HepG2 (cell line): ENCODE measurements around the gene CD46. TPM values are rescaled to one million over a fixed set of nuclear protein-coding genes. Genes with fewer than 3 reads are reported as not detected.

Experiments used
- ADNP ChIP-seq: sonication (generic); formaldehyde crosslinking; IDR thresholded peaks from 2 replicates; pipeline ENCODE4 v1.4.0; 2020; ENCODE audit warnings: missing genetic modification reagents
- ARNTL ChIP-seq: sonication (generic); formaldehyde crosslinking; IDR thresholded peaks from 2 replicates; pipeline ENCODE4 v1.4.0; 2020; ENCODE audit warnings: mild to moderate bottlenecking, missing genetic modification reagents
- CENPT ChIP-seq: sonication (generic); formaldehyde crosslinking; IDR thresholded peaks from 2 replicates; pipeline ENCODE4 v1.8.0; 2022; ENCODE audit warnings: low read depth, mild to moderate bottlenecking, moderate library complexity, missing genetic modification reagents
- EED ChIP-seq: sonication (generic); formaldehyde crosslinking; IDR thresholded peaks from 2 replicates; pipeline ENCODE4 v1.5.0; 2020; ENCODE audit warnings: mild to moderate bottlenecking, missing genetic modification reagents
- ETS1 ChIP-seq: sonication (generic); formaldehyde crosslinking; IDR thresholded peaks from 2 replicates; pipeline ENCODE4 v1.4.0; 2020; ENCODE audit warnings: missing genetic modification reagents
- HMGXB4 ChIP-seq, 2 experiments: sonication (generic) in 1 of 2; formaldehyde crosslinking in 1 of 2; IDR thresholded peaks; 2 replicates each; pipeline versions ENCODE4 v1.4.0 to v1.6.1; 2018 to 2020; ENCODE audit warnings: missing genetic modification reagents in 2 of 2, borderline replicate concordance in 1 of 2, low read depth in 1 of 2, mild to moderate bottlenecking in 1 of 2, missing biosample characterization in 1 of 2
- MXD1 ChIP-seq: sonication (generic); formaldehyde crosslinking; IDR thresholded peaks from 2 replicates; pipeline ENCODE4 v1.4.0; 2020; ENCODE audit warnings: mild to moderate bottlenecking, missing genetic modification reagents
- PAXIP1 ChIP-seq: sonication (generic); formaldehyde crosslinking; conservative IDR thresholded peaks from 2 replicates; pipeline ENCODE4 v1.4.0; 2020; ENCODE audit warnings: mild to moderate bottlenecking, missing genetic modification reagents, moderate library complexity
- PRPF4 ChIP-seq: fragments of 200-400 bp; formaldehyde crosslinking; IDR thresholded peaks from 2 replicates; pipeline ENCODE4 v1.6.1; 2016; ENCODE audit warnings: low read length, low read depth; ENCODE audit not compliant: poor library complexity, severe bottlenecking
- REXO4 ChIP-seq: sonication (generic); formaldehyde crosslinking; IDR thresholded peaks from 2 replicates; pipeline ENCODE4 v1.8.0; 2022; ENCODE audit warnings: missing genetic modification reagents, mild to moderate bottlenecking, borderline replicate concordance
- SALL2 ChIP-seq: sonication (generic); formaldehyde crosslinking; IDR thresholded peaks from 2 replicates; pipeline ENCODE4 v1.8.1; 2023; ENCODE audit warnings: mild to moderate bottlenecking, missing genetic modification reagents, inconsistent platforms
- SNAI1 ChIP-seq: sonication (generic); formaldehyde crosslinking; IDR thresholded peaks from 2 replicates; pipeline ENCODE4 v1.5.0; 2020; ENCODE audit warnings: mild to moderate bottlenecking, missing genetic modification reagents, borderline replicate concordance
- SSRP1 ChIP-seq: IDR thresholded peaks from 2 replicates; pipeline ENCODE4 v1.6.1; 2016; ENCODE audit warnings: control low read depth
- TEF ChIP-seq: sonication (generic); formaldehyde crosslinking; IDR thresholded peaks from 2 replicates; pipeline ENCODE4 v1.5.0; 2020; ENCODE audit warnings: missing genetic modification reagents
- ZNF256 ChIP-seq: sonication (generic); formaldehyde crosslinking; conservative IDR thresholded peaks from 2 replicates; pipeline ENCODE4 v1.4.0; 2020; ENCODE audit warnings: missing genetic modification reagents
- polyA plus RNA-seq, 8 experiments: library from polyadenylated mRNA; depleted of rRNA in 3 of 8; stranded (reverse) in 7 of 8; unstranded in 1 of 8; fragments of >200 nt; fragmentation: Illumina TruSeq in 4 of 8; extraction: Trizol in 4 of 8; gene quantifications; 2 replicates each; pipeline versions ENCODE4 v1.2.1 to v1.2.3, GENCODE V29; 2011 to 2016; ENCODE audit warnings: low read depth in 4 of 8, missing spikeins in 1 of 8, mixed read lengths in 1 of 8; ENCODE audit not compliant: insufficient read depth in 1 of 8
- total RNA-seq, 5 experiments: library from RNA; depleted of rRNA; stranded (reverse); fragments of >200 nt; fragmentation: Illumina TruSeq; extraction: Trizol; gene quantifications; 2 replicates each; pipeline ENCODE4 v1.2.3, GENCODE V29; 2016; ENCODE audit warnings: low read depth in 1 of 5

CD46 gene
- total and polyA plus RNA-seq, 2 of the 13 experiments (the other 11 are each of a cell fraction or from before 2014, with no cell fraction given): 130 to 277 TPM

- TF ChIP-seq CENPT (no peak), HMGXB4 (CRISPR knock-in tag; IDR thresholded peaks at IDR 0.05; ENCODE audit: borderline replicate concordance in 1 of 2, low read depth in 1 of 2) (no peak), SSRP1 (CRISPR knock-in tag) (no peak), PAXIP1 (CRISPR knock-in tag) (peak; percentile 84), TEF (CRISPR knock-in tag) (no peak), EED (CRISPR knock-in tag) (no peak), ARNTL (CRISPR knock-in tag) (no peak), SALL2 (no peak), ZNF256 (CRISPR knock-in tag) (no peak), ADNP (CRISPR knock-in tag) (no peak), MXD1 (CRISPR knock-in tag) (no peak), SNAI1 (CRISPR knock-in tag) (no peak), PRPF4 (no peak), REXO4 (CRISPR knock-in tag) (no peak), ETS1 (no peak)
These were observed 75.0 kb downstream of the CD46 start (continued) for GRCh38 chr1:207826557-207827487.
